Immature natural killer cell (primary cell): Measurements from ENCODE around the gene AOC2. TPM values are rescaled to one million over a fixed set of nuclear protein-coding genes. Genes with fewer than 3 reads are reported as not detected.
"Not testable (repeated sequence)": the region's sequence is repeated elsewhere in the genome, so short reads cannot be mapped to it uniquely, and the experiment has no call there.

Source experiments
- DNase-seq, 3 donors: peaks; one replicate each; pipeline ENCODE4 v3.0.0; 2022; ENCODE audit warnings: mixed read lengths in 1 of 3
- H3K27ac Mint-ChIP-seq, 6 donors: one replicate each; pipeline ENCODE4 v1.8.0; 2020; ENCODE audit warnings: mixed read lengths in 6 of 6, mild to moderate bottlenecking in 5 of 6, inconsistent platforms in 4 of 6, moderate library complexity in 3 of 6
- H3K27me3 Mint-ChIP-seq, 3 donors: one replicate each; pipeline ENCODE4 v1.8.0; 2020 to 2021; ENCODE audit warnings: low read depth in 3 of 3, mild to moderate bottlenecking in 3 of 3, mixed read lengths in 3 of 3, moderate library complexity in 3 of 3, inconsistent platforms in 1 of 3
- H3K36me3 Mint-ChIP-seq, 3 donors: one replicate each; pipeline ENCODE4 v1.8.0; 2020; ENCODE audit warnings: mixed read lengths in 3 of 3, inconsistent platforms in 2 of 3, mild to moderate bottlenecking in 2 of 3
- H3K4me1 Mint-ChIP-seq, 2 donors: one replicate each; pipeline ENCODE4 v1.8.0; 2020; ENCODE audit warnings: inconsistent platforms in 2 of 2, mild to moderate bottlenecking in 2 of 2, mixed read lengths in 2 of 2, moderate library complexity in 1 of 2
- H3K4me3 Mint-ChIP-seq, 5 donors: one replicate each; pipeline ENCODE4 v1.8.0; 2020; ENCODE audit warnings: mild to moderate bottlenecking in 5 of 5, mixed read lengths in 5 of 5, inconsistent platforms in 3 of 5, moderate library complexity in 3 of 5
- H3K9me3 Mint-ChIP-seq, 6 donors: one replicate each; pipeline ENCODE4 v1.8.0; 2020; ENCODE audit warnings: mild to moderate bottlenecking in 6 of 6, mixed read lengths in 6 of 6, inconsistent platforms in 4 of 6, moderate library complexity in 3 of 6
- polyA plus RNA-seq, 3 donors: library from polyadenylated mRNA; unstranded; fragments of 300-500 nt; fragmentation: Illumina TruSeq; gene quantifications; one replicate each; pipeline ENCODE4 v1.2.3, GENCODE V29; 2021

Gene AOC2
- polyA plus RNA-seq, 3 donors from 2014 or later: 0.12 TPM; not detected in 2

- H3K4me3 Mint-ChIP-seq: no peak overlapping the region
These were observed 28.9 kb downstream of the AOC2 start for GRCh38 chr17:42873315-42873714.

GRCh38 chr17:42873932-42874695, 29.7 kb downstream of the AOC2 start:
- not testable (repeated sequence) for DNase-seq, H3K36me3 Mint-ChIP-seq, H3K9me3 Mint-ChIP-seq, H3K4me1 Mint-ChIP-seq, H3K27ac Mint-ChIP-seq, H3K27me3 Mint-ChIP-seq, H3K4me3 Mint-ChIP-seq

More at GRCh38 chr17:42873315-42873714, 28.9 kb downstream of the AOC2 start:
- H3K27ac Mint-ChIP-seq: no peak overlapping the region
- peaks cover 5 to 11% (median 5%) of the 10 kb centered on the region in 3 donors for H3K27me3 Mint-ChIP-seq
- H3K9me3 Mint-ChIP-seq: no peaks in the 10 kb centered on the region
- DNase-seq: no peak
- no peaks in the 10 kb centered on the region for H3K4me1 Mint-ChIP-seq
- H3K36me3 Mint-ChIP-seq: no peaks in the 10 kb centered on the region

GRCh38 chr17:42877037-42877436, 32.7 kb downstream of the AOC2 start:
- Mint-ChIP-seq H3K36me3 (no peaks in the 10 kb centered on the region), H3K27me3 (peaks cover 3 to 8% (median 5%) of the 10 kb centered on the region in 3 donors), H3K9me3 (no peaks in the 10 kb centered on the region), H3K4me1 (no peaks in the 10 kb centered on the region), H3K27ac (no peak overlapping the region), H3K4me3 (no peak overlapping the region)
- DNase-seq: no peak

- Mint-ChIP-seq H3K9me3 (no peaks in the 10 kb centered on the region), H3K4me1 (no peaks in the 10 kb centered on the region), H3K27me3 (peaks cover 1 to 5% (median 4%) of the 10 kb centered on the region in 3 donors), H3K36me3 (no peaks in the 10 kb centered on the region), H3K27ac (no peak overlapping the region), H3K4me3 (no peak overlapping the region)
- no peak for DNase-seq
These were observed 33.9 kb downstream of the AOC2 start for GRCh38 chr17:42878123-42878880.

- no peaks in the 10 kb centered on the region for H3K36me3 Mint-ChIP-seq
- DNase-seq: no peak
- no peaks in the 10 kb centered on the region for H3K4me1 Mint-ChIP-seq
- H3K4me3 Mint-ChIP-seq: no peak overlapping the region
- peaks cover 1 to 5% (median 5%) of the 10 kb centered on the region in 3 donors for H3K27me3 Mint-ChIP-seq
- no peak overlapping the region for H3K27ac Mint-ChIP-seq
- H3K9me3 Mint-ChIP-seq: no peaks in the 10 kb centered on the region
These were observed 34.7 kb downstream of the AOC2 start for GRCh38 chr17:42878924-42879595.

DNA sequence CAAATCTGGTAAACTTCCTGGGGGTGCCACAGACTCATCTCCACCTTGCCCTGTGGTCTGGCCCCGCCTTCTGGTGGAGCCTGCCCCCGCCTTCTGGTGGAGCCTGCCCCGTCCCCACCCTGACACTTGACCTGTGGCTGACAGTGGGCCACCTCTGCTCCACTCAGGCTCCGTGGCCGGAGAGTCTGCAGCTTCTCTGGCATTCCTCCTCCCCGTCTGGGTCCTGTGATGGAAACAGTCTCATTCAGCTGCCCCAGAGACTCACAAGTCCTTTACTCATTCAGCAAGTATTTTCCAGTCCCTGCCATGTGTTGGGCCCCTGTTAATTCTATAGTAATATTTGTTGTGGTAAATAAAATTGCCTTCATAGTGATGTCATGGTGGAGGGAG, 35.2 kb downstream of the AOC2 start:
- Mint-ChIP-seq H3K27ac (peak overlapping the region in 1 of 6 donors; percentile 46), H3K9me3 (no peaks in the 10 kb centered on the region), H3K36me3 (no peaks in the 10 kb centered on the region), H3K4me1 (no peaks in the 10 kb centered on the region), H3K4me3 (no peak overlapping the region), H3K27me3 (peaks cover 1 to 5% (median 5%) of the 10 kb centered on the region in 3 donors)
- no peak for DNase-seq

GRCh38 chr17:42880776-42881310, 36.5 kb downstream of the AOC2 start:
- no peaks in the 10 kb centered on the region for H3K36me3 Mint-ChIP-seq
- H3K27ac Mint-ChIP-seq: no peak overlapping the region

DNA sequence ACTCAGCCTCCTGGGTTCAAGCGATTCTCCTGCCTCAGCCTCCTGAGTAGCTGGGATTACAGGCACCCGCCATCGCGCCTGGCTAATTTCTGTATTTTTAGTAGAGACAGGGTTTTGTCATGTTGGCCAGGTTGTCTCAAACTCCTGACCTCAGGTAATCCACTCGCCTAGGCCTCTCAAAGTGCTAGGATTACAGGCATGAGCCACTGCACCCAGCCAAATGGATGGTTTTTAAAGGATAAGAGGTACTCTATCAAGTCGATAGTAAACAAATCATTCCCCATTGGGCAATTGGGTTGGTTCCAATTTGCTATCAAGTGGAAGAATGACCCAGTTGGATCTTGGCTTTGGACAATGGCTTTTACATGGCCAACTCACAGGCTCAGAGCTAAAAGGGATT, 37.3 kb downstream of the AOC2 start:
- DNase-seq, H3K36me3 Mint-ChIP-seq, H3K27ac Mint-ChIP-seq, H3K9me3 Mint-ChIP-seq, H3K4me3 Mint-ChIP-seq, H3K4me1 Mint-ChIP-seq, H3K27me3 Mint-ChIP-seq: not testable (repeated sequence)

More at GRCh38 chr17:42880776-42881310, 36.5 kb downstream of the AOC2 start:
- no peaks in the 10 kb centered on the region for H3K4me1 Mint-ChIP-seq
- no peak for DNase-seq
- no peak overlapping the region for H3K4me3 Mint-ChIP-seq
- no peaks in the 10 kb centered on the region for H3K9me3 Mint-ChIP-seq
- H3K27me3 Mint-ChIP-seq: peaks cover 0 to 5% (median 1%) of the 10 kb centered on the region in 3 donors

- no peak for DNase-seq
- Mint-ChIP-seq H3K4me3 (no peak overlapping the region), H3K4me1 (no peaks in the 10 kb centered on the region), H3K9me3 (no peaks in the 10 kb centered on the region), H3K36me3 (no peaks in the 10 kb centered on the region), H3K27ac (no peak overlapping the region), H3K27me3 (peaks cover 1 to 8% (median 3%) of the 10 kb centered on the region in 3 donors)
These were observed 37.8 kb downstream of the AOC2 start for GRCh38 chr17:42882166-42882565.

DNA sequence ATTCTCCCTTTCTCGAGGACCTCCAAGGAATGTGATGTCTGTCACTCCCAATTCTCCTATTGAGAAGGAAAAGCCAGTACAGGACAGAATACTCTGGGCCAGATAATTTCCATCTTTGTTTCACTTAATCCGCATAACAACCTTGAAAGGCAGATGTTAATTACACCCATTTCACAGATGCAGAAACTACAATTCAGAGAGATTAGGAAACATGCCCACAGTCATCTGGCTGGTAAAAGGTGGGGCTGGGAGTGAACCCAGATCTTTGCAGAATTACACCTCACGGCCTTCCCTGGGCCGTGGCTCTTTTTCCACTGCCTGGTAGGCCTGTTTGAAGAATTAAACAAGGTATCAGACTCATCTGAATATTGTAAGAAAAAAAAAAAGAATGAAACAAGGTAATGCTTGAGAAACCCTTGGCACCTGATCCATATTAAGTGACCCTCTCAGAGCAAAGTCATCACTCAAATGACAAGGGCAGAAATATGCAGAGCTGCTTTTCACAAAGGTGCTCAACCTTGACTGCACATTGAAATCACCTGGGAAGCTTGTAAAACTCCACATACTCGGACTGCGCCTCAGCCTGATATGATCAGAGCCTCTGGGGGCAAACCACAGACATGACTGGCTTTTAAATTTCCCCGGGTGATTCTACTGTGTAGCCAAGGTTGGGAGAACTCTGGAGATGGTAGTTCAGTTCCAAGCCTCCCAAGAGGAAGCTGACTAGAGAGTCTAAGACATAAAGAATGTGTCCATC, 39.6 kb downstream of the AOC2 start:
- H3K9me3 Mint-ChIP-seq: no peaks in the 10 kb centered on the region
- H3K27me3 Mint-ChIP-seq: peaks cover 1 to 8% (median 3%) of the 10 kb centered on the region in 3 donors
- H3K36me3 Mint-ChIP-seq: no peaks in the 10 kb centered on the region
- no peak overlapping the region for H3K27ac Mint-ChIP-seq
- no peak for DNase-seq
- no peaks in the 10 kb centered on the region for H3K4me1 Mint-ChIP-seq
- H3K4me3 Mint-ChIP-seq: no peak overlapping the region

DNA sequence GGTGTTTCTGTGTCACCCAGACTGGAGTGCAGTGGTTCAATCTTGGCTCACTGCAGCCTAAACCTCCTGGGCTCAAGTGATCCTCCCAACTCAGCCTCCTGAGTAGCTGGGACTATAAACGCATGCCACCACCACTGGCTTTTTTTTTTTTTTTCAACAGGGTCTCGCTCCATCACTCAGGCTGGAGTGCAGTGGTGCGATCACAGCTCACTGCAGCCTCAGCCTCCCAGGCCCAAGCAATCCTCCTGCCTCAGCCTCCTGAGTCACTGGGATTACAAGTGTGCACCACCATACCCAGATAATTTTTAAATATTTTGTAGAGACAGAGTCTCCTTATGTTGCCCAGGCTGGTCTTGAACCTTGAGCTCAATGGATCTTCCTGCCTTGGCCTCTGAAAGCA, 41.4 kb downstream of the AOC2 start:
- H3K9me3 Mint-ChIP-seq, H3K4me3 Mint-ChIP-seq, H3K4me1 Mint-ChIP-seq, DNase-seq, H3K36me3 Mint-ChIP-seq, H3K27ac Mint-ChIP-seq: not testable (repeated sequence)
- peaks cover 1 to 11% (median 3%) of the 10 kb centered on the region in 3 donors for H3K27me3 Mint-ChIP-seq

DNA sequence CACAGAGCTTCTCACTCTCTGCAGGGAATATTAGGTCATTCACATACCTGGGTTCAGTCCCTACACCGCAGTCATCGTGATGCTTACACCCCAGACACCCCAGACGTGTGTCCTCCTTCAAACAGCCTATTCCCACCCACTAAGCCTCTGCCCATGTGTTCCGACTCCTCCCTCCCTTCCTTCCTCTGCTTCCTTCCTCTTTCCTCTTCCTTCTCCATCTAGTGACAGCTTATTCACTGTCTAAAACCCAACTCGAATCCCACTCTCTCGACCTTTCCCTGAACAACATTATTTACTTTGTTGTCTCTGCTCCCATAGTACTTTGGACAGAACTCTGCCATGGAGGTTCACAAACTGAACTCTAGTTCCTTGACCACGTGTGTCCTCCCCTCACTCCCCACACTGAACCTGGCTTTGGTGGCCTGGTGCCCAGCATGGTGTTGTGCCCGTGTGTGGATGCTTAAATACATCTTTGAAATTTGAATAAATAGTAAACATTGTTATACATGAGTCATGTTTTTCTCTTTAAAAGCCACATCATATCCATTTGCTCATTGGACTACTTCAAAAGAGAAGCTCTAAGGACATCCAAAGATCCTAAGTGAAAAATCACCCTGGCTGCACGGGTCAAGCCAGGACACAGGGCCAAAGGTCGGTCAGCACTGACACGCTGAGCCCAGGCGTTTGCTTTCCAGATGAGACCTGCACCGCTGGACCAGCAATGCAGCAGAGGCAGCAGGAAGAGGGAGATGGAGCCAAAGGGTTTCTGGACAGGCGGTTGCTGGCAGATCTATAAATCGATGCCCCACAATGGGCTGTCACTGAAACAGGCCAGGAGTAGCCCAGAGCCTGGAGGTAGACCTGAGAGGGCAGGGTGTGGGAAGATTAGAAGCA, 42.1 kb downstream of the AOC2 start:
- peaks cover 1 to 11% (median 3%) of the 10 kb centered on the region in 3 donors for H3K27me3 Mint-ChIP-seq
- H3K4me1 Mint-ChIP-seq: no peaks in the 10 kb centered on the region
- no peak overlapping the region for H3K27ac Mint-ChIP-seq
- H3K36me3 Mint-ChIP-seq: no peaks in the 10 kb centered on the region
- peaks cover 0 to 1% (median 0%) of the 10 kb centered on the region in 6 donors for H3K9me3 Mint-ChIP-seq
- DNase-seq: no peak
- H3K4me3 Mint-ChIP-seq: no peak overlapping the region
